A673 (cell line): ENCODE measurements around the gene IL15RA. TPM values are rescaled to one million over a fixed set of nuclear protein-coding genes. Genes with fewer than 3 reads are reported as not detected.

Experiments used
- BruUV-seq: library from RNA; stranded (reverse); fragments of 400-500 nt; replicated peaks from 2 replicates; lab custom pipeline; 2021; lab: Mats Ljungman, UMichigan
- CTCF ChIA-PET: fragments of 300-600 bp; sonication (Branson Sonifier 250); formaldehyde crosslinking; loops from one replicate; lab custom pipeline; 2022; ENCODE audit warnings: antibody characterized with exemption; lab: Charles Lee
- POLR2A ChIA-PET: fragments of 300-600 bp; sonication (Branson Sonifier 250); formaldehyde crosslinking; loops from one replicate; lab custom pipeline; 2022; ENCODE audit warnings: antibody characterized with exemption; ENCODE audit not compliant: low non-redundant PET; lab: Charles Lee
- DNase-seq: peaks from one replicate; pipeline ENCODE4 v3.0.0-alpha.2; 2015; ENCODE audit warnings: low spot score
- H3K27ac ChIP-seq: fragments of 200-600 bp; sonication (generic); 2 replicates; pipeline ENCODE4 v1.5.1; 2016; ENCODE audit warnings: mixed run types, low read depth, mild to moderate bottlenecking, mixed read lengths, antibody characterized with exemption, low read length; ENCODE audit not compliant: poor library complexity, severe bottlenecking
- H3K27me3 ChIP-seq: fragments of 200-600 bp; sonication (generic); replicated peaks from 2 replicates; pipeline ENCODE4 v1.6.1; 2017; ENCODE audit warnings: mixed run types, low read depth, mild to moderate bottlenecking, mixed read lengths, antibody characterized with exemption, low read length; ENCODE audit not compliant: insufficient read depth, poor library complexity
- H3K36me3 ChIP-seq: fragments of 200-600 bp; sonication (generic); 2 replicates; pipeline ENCODE4 v1.6.1; 2016; ENCODE audit warnings: mixed run types, mild to moderate bottlenecking, mixed read lengths, antibody characterized with exemption, low read length; ENCODE audit not compliant: insufficient read depth, poor library complexity, severe bottlenecking
- H3K4me1 ChIP-seq: fragments of 200-600 bp; sonication (generic); 2 replicates; pipeline ENCODE4 v1.6.1; 2017; ENCODE audit warnings: mixed run types, mild to moderate bottlenecking, mixed read lengths, antibody characterized with exemption, low read length; ENCODE audit not compliant: insufficient read depth, poor library complexity, severe bottlenecking
- H3K4me3 ChIP-seq: fragments of 200-600 bp; sonication (generic); 2 replicates; pipeline ENCODE4 v1.5.1; 2016; ENCODE audit warnings: low read depth, mixed run types, mild to moderate bottlenecking, mixed read lengths, low read length; ENCODE audit not compliant: poor library complexity, severe bottlenecking
- H3K9me3 ChIP-seq: fragments of 200-600 bp; sonication (generic); 2 replicates; pipeline ENCODE4 v1.6.1; 2016; ENCODE audit warnings: mixed run types, low read depth, mild to moderate bottlenecking, mixed read lengths, antibody characterized with exemption, low read length; ENCODE audit not compliant: poor library complexity, severe bottlenecking
- CTCF ChIP-seq: fragments of 300-800, 200-600 bp; sonication (generic); conservative IDR thresholded peaks from 2 replicates; pipeline ENCODE4 v1.5.1; 2017; ENCODE audit warnings: low read depth, mild to moderate bottlenecking, antibody characterized with exemption, low read length, moderate library complexity, mixed read lengths
- EZH2 ChIP-seq: fragments of 200-600 bp; sonication (generic); IDR thresholded peaks from 2 replicates; pipeline ENCODE4 v1.6.1; 2017; ENCODE audit warnings: borderline replicate concordance, low read depth, mild to moderate bottlenecking, mixed read lengths, antibody characterized with exemption, low read length; ENCODE audit not compliant: poor library complexity, severe bottlenecking
- intact Hi-C: fragments of 100-400 bp; cut with micrococcal nuclease; formaldehyde crosslinking; loops from one replicate; pipeline ENCODE4 v1.10.0; 2022; ENCODE audit not compliant: unreplicated experiment
- total RNA-seq: library from RNA; stranded (reverse); gene quantifications from 2 replicates; pipeline ENCODE4 v1.2.3, GENCODE V29; 2021

The IL15RA gene
- total RNA-seq, 1 experiment from 2014 or later, result 1.1 TPM

GRCh38 chr10:5991708-5992107 is 14.4 kb upstream of the IL15RA start:
- intact Hi-C loops, result no loop called here
- Histone ChIP-seq H3K36me3 (no peaks in the 10 kb centered on the region), H3K27me3 (peaks cover 4% of the 10 kb centered on the region), H3K4me3 (no peak overlapping the region), H3K27ac (no peak overlapping the region), H3K4me1 (no peaks in the 10 kb centered on the region), H3K9me3 (peaks cover 4% of the 10 kb centered on the region)
- DNase-seq, result no peak
- POLR2A ChIA-PET, result no interaction called here
- TF ChIP-seq CTCF (no peak), EZH2 (no peak)
- no TSS peak for BruUV-seq
- CTCF ChIA-PET, result no interaction called here

GRCh38 chr10:5989756-5990155 is 12.4 kb upstream of the IL15RA start:
- ChIA-PET POLR2A (no interaction called here), CTCF (no interaction called here)
- no peak for DNase-seq
- intact Hi-C loops, result no loop called here
- TF ChIP-seq CTCF (no peak), EZH2 (no peak)
- no peak overlapping the region for H3K27ac ChIP-seq
- H3K27me3 ChIP-seq, result no peaks in the 10 kb centered on the region
- H3K36me3 ChIP-seq, result no peaks in the 10 kb centered on the region
- no TSS peak for BruUV-seq
- H3K9me3 ChIP-seq, result peaks cover 4% of the 10 kb centered on the region
- no peaks in the 10 kb centered on the region for H3K4me1 ChIP-seq
- no peak overlapping the region for H3K4me3 ChIP-seq

GRCh38 chr10:5988336-5988920 is 11.1 kb upstream of the IL15RA start:
- no peak for TF ChIP-seq EZH2
- no peak for TF ChIP-seq CTCF
- BruUV-seq, result no TSS peak
- POLR2A ChIA-PET, result no interaction called here

More at GRCh38 chr10:5988336-5988920, 11.1 kb upstream of the IL15RA start:
- CTCF ChIA-PET, result no interaction called here
- H3K9me3 ChIP-seq, result no peaks in the 10 kb centered on the region
- DNase-seq, result no peak
- no peak overlapping the region for H3K4me3 ChIP-seq
- H3K36me3 ChIP-seq, result no peaks in the 10 kb centered on the region
- no peaks in the 10 kb centered on the region for H3K4me1 ChIP-seq
- peaks cover 6% of the 10 kb centered on the region for H3K27me3 ChIP-seq
- H3K27ac ChIP-seq, result no peak overlapping the region
- intact Hi-C loops, result no loop called here
